ENCODE data around the gene BRDT. TPM values are rescaled to one million over a fixed set of nuclear protein-coding genes. Genes with fewer than 3 reads are reported as not detected.

BRDT gene
- total and polyA plus RNA-seq, 2 donors (not counting 3 experiments of a cell fraction or from before 2014, with no cell fraction given), result not detected

DNA sequence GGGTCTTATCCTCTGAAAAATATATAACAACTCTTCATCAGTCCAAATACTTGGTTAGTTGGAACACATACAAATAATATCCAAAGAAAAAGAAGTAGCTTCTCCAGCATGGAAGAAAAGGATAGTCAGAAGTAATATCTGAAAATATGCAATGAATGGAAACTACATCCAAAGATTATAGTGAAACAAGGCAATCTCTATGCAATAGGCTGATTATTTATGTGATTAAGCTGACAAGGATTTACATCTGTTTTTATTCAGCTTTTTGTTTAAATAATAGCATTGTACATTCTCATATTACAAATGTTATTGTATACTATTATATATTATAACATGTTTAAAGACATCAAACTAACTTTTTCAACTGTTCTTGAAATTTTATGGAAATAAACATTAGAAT, 48.0 kb upstream of the BRDT start:
- ChIA-PET CTCF (interaction anchor here (0.9 to 1.5 kb wide), 4 partner anchors 10 to 389 kb away, joined by 3 to 4 read pairs (median 3); no protein-coding TSS in a partner anchor), POLR2A (no interaction called here)
- TF ChIP-seq EZH2 (IDR thresholded peaks at IDR 0.05; ENCODE audit: borderline replicate concordance, low read depth, low read length, severe bottlenecking) (no peak), POLR2A (IDR thresholded peaks at IDR 0.05; ENCODE audit: low read depth, low read length) (no peak), POLR2AphosphoS5 (IDR thresholded peaks at IDR 0.05; ENCODE audit: insufficient read depth, low read depth, low read length) (no peak), FOS (IDR thresholded peaks at IDR 0.05; ENCODE audit: borderline replicate concordance, insufficient read depth, low read length) (no peak), CTCF (IDR thresholded peaks at IDR 0.05; ENCODE audit: extremely low read depth in 1 of 2, insufficient read depth in 1 of 2, low read depth in 1 of 2, low read length in 2 of 2) (no peak), GATA2 (IDR thresholded peaks at IDR 0.05; ENCODE audit: insufficient read depth, insufficient read length, low read depth, low read length) (no peak), MYC (IDR thresholded peaks at IDR 0.05; ENCODE audit: low read depth, low read length) (no peak), MAX (IDR thresholded peaks at IDR 0.05; ENCODE audit: insufficient read depth, insufficient read length) (no peak), JUN (IDR thresholded peaks at IDR 0.05; ENCODE audit: borderline replicate concordance, insufficient read depth, insufficient read length, low read depth) (no peak)
- no peak overlapping the region for H3K4me2 ChIP-seq (ENCODE audit: insufficient read depth, low read length)
- no peak for FAIRE-seq
- dilution Hi-C loops (cut with MboI; ENCODE audit: extremely low pct_ligation_motif_present, low sequenced_read_pairs) (no loop called here), intact Hi-C loops (cut with micrococcal nuclease) (no loop called here)
- H4K20me1 ChIP-seq (replicated peaks; ENCODE audit: control insufficient read depth, extremely low read depth, insufficient read depth, low read length), result no peaks in the 10 kb centered on the region
- no peaks in the 10 kb centered on the region for H3K27me3 ChIP-seq (ENCODE audit: control insufficient read depth in 2 of 2, insufficient read depth in 2 of 2, low read length in 2 of 2)
- H3K79me2 ChIP-seq (ENCODE audit: control insufficient read depth, insufficient read depth, low read length), result no peaks in the 10 kb centered on the region
- BruUV-seq (replicated peaks), result no TSS peak
- no peak for DNase-seq (ENCODE audit: low read depth, low spot score)
- H3K9me1 ChIP-seq (replicated peaks; ENCODE audit: control insufficient read depth, extremely low read depth, insufficient read depth, low read length), result no peaks in the 10 kb centered on the region
- H3K36me3 ChIP-seq (ENCODE audit: control insufficient read depth in 2 of 2, extremely low read depth in 1 of 2, insufficient read depth in 2 of 2, low read length in 2 of 2), result no peaks in the 10 kb centered on the region
- no peak overlapping the region for H3K9ac ChIP-seq (replicated peaks; ENCODE audit: extremely low read depth, insufficient read depth, low read length)
- no peaks in the 10 kb centered on the region for H3K9me3 ChIP-seq (replicated peaks; ENCODE audit: control insufficient read depth, insufficient read depth, low read length)
- H3K4me3 ChIP-seq (replicated peaks in 1 of 3; ENCODE audit: insufficient read depth in 1 of 3, low read depth in 1 of 3, low read length in 3 of 3), result no peak overlapping the region
- no peak overlapping the region for H3K27ac ChIP-seq (ENCODE audit: insufficient read depth, low read depth, low read length)
- H3K4me1 ChIP-seq (ENCODE audit: control insufficient read depth, extremely low read depth, insufficient read depth, low read length), result peaks cover 10% of the 10 kb centered on the region
- no peak overlapping the region for H2AFZ ChIP-seq (ENCODE audit: low read depth, low read length)

Measured in endothelial cell of umbilical vein (primary cell).